Muscle of back (tissue), 13 donors: ENCODE measurements around the gene G2E3. TPM values are rescaled to one million over a fixed set of nuclear protein-coding genes. Genes with fewer than 3 reads are reported as not detected.
"Not testable (repeated sequence)": the region's sequence is repeated elsewhere in the genome, so short reads cannot be mapped to it uniquely, and the experiment has no call there.

Experiments used
- DNase-seq, 3 donors: peaks; one replicate each; pipeline versions ENCODE4 v3.0.0 to v3.0.0-alpha.2; 2013
- long read RNA-seq, 9 donors: transcript quantifications; one replicate each; lab custom pipeline, GENCODE V29; 2026
- polyA plus RNA-seq, 10 donors: library from polyadenylated mRNA; unstranded; fragments of 120-200 nt; gene quantifications; one replicate each; pipeline ENCODE4 v1.2.1, GENCODE V29; 2013; ENCODE audit not compliant: insufficient read length in 10 of 10

The G2E3 gene, protein sequence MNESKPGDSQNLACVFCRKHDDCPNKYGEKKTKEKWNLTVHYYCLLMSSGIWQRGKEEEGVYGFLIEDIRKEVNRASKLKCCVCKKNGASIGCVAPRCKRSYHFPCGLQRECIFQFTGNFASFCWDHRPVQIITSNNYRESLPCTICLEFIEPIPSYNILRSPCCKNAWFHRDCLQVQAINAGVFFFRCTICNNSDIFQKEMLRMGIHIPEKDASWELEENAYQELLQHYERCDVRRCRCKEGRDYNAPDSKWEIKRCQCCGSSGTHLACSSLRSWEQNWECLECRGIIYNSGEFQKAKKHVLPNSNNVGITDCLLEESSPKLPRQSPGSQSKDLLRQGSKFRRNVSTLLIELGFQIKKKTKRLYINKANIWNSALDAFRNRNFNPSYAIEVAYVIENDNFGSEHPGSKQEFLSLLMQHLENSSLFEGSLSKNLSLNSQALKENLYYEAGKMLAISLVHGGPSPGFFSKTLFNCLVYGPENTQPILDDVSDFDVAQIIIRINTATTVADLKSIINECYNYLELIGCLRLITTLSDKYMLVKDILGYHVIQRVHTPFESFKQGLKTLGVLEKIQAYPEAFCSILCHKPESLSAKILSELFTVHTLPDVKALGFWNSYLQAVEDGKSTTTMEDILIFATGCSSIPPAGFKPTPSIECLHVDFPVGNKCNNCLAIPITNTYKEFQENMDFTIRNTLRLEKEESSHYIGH
- 10 to 100 TPM; 12.3 to 26.9 (median 19.5) TPM for polyA plus RNA-seq
- long read RNA-seq, donor 1, full-length matches to known transcripts, result 4 of 4 reads
- long read RNA-seq, donor 1, partial matches to known transcripts, result 0 of 4 reads
- long read RNA-seq, donor 1, other reads (novel, unspliced or antisense), result 0 of 4 reads
- long read RNA-seq, donor 2, partial matches to known transcripts, result 11 of 11 reads
- long read RNA-seq, donor 2, other reads (novel, unspliced or antisense), result 0 of 11 reads
- long read RNA-seq, donor 3, result 0 reads
- long read RNA-seq, donor 4, full-length matches to known transcripts, result 4 of 4 reads
- long read RNA-seq, donor 4, partial matches to known transcripts, result 0 of 4 reads
- long read RNA-seq, donor 4, other reads (novel, unspliced or antisense), result 0 of 4 reads
- long read RNA-seq, donor 5, full-length matches to known transcripts, result 2 of 2 reads
- long read RNA-seq, donor 5, partial matches to known transcripts, result 0 of 2 reads
- long read RNA-seq, donor 5, other reads (novel, unspliced or antisense), result 0 of 2 reads
- long read RNA-seq, donor 6, full-length matches to known transcripts, result 6 of 6 reads
- long read RNA-seq, donor 6, partial matches to known transcripts, result 0 of 6 reads
- long read RNA-seq, donor 6, other reads (novel, unspliced or antisense), result 0 of 6 reads
- long read RNA-seq, donor 7, full-length matches to known transcripts, result 3 of 3 reads
- long read RNA-seq, donor 7, partial matches to known transcripts, result 0 of 3 reads
- long read RNA-seq, donor 7, other reads (novel, unspliced or antisense), result 0 of 3 reads
- long read RNA-seq, donor 8, result 0 reads
- long read RNA-seq, donor 9, result 0 reads

DNA sequence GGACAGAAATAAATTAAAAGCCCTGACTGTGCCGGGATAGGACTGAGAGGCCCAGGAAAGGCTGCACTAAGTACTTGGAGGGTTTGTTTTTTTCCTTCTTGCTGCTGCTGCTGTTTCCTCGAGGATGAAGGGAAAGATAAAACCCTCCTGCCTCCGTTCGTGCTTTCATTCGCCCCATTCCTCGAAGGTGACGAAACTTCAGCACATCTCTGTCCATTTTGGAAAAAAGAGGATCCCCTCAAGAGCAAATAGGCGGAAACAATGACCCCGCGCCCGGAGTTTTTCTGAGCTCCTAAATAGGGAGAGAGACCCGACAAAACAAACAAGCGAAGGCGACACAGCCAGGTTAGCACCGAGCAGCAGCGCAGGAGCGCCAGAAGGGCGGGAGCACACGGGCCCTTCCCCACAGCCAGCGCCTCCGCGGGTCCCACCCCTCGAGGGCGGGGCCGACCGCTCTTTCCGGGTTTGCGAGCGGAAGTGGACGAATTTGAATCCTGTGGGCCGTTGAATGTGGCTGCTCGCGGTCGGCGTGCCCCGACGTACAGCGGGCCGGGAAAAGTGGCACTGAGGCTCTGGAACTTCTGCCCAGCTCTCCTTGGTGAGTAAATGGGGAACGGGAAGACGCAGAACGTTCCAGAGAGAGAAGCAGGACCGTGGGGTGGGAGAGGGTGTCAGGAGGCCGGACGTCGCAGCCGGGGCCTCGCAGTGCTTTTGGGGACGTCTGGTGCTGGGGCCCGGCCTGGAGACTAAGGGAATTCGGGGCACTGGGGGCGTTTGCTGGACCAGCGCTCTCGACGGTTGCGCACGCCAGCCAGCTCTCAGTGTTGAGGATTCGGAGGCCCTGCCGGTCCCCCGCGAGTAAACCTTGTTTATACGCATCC, at the start of gene G2E3:
Gene G2E3, plus strand, starts transcription at position 484 of the 881 bp plus-strand sequence. CDS start 21,922 bp downstream, outside the sequence.
- peak; percentile 90 to 97 (median 94) for DNase-seq

DNA sequence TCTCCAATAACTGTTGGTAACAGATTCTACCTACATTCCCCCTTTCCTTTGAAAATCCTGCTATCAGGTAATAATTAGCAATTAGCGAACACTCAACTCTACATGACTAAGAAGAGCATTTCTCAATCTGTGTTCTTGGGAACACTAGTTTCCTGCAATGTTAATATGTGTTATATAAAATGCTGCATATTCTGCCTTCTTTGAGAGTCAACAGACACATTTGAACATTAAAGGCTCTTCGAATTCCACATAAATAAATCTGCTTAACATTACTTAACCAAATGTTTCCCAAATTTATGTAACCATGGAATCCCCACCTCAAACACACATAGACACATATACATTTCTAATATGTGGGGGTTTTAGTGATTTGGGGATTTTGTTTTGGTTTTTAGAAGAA, 41.2 kb upstream of the G2E3 start:
- no peak for DNase-seq

DNA sequence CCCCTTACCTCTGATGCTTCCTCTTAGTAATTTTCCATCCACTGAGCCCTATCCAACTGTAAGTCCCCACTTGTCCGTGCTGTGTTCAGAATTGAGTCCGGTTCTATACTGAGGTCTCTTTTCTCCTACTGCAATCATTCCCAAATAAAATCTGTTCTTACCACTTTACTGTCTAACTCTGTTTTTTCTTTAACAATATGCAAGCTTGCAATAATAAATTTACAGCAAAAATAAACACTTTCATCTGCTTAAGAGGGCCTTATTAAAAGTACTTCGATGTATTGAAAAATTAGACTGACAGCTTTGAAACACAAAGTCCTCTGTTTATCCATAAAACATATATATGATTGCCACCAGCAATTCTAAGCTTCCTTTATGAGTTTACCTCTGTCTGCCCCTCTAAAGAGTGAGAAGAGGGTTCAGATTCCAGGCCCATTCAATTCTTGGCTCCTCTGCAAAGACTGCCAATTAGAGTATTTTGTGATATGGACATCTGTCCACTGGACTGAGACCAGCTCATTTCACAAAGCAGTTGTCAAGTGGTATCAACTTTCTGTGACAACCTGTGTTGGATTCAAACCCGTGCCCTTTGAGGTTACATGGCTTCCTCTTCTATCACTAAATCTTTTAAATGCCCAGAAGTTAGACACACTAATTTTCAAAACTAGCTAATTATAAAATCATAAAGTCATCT, 39.9 kb upstream of the G2E3 start:
- DNase-seq, result no peak

DNA sequence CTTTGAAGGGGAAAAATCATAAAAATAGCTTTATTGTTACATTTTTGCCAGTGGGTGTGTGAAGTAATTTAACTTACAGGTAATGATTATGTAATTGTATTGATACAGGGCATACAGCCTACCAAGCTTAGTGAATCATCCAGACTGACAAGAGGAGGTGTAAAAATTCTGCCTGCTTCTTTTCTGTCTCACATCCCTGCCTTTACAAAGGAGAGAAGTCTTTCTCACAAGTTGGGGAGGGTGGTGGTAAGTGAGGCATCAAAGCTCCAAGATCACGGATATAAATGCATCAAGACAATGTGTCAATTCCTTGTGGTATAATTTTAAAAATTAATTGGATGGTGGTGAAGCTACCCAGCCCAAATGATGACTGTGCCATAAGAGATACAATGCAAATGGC, 39.0 kb upstream of the G2E3 start:
- no peak for DNase-seq

DNA sequence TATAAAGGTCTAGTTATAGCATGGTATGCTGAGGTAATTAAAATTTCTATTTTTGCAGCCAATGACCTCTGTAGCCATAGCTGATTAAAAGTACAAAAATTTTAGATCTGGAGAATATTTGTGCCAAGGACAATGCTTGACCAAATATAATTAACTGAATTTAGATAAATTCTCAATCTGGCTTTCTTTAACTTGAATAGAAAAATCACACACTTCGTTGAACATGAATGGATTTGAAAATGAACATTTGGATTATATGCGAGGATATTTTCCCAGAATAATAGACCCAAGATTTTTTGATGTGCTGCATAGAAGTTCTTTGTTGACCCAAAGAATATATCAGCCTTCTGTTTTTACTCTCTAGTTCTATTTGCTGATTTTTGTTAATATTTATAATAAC, 38.4 kb upstream of the G2E3 start:
- DNase-seq, result no peak

DNA sequence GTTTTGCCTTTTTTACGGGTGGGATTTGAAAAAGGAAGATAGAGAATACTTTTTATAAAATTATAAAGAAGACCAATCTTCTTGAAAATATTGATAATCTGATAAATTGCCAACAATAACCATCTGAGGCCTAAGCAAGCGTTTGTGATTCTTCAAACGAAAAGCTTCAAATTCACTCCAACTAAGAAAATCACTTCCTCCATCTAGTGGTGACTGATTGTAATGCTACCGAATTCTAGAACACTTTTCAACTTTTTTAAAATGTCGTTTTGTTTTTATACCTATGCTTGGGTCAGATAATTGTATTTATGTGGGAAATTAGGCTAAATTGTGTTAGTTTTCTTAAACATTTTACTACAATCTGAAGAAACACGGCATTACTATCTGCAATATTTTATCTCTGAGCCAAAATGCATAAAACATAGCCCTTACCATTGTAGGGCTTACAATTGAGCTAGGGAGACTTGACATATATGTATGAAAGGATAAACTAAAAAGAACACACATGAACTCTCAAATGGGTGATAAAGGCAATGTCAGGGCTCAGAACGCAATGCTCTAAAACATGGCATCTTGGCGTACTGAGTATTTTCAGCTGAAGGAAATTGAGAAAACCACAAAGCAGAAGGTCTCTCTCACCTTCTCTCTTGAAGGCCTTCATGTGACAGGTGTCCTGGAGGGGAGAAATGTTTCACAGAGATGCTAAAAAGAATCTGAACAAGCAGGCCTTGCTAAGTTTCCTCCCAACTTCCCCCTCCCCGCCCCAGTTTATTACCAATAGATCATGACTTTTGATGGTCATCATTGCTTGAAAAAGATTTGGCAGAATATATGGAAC, 36.8 kb upstream of the G2E3 start:
- DNase-seq, result peak; percentile 34 to 61 (median 40)

DNA sequence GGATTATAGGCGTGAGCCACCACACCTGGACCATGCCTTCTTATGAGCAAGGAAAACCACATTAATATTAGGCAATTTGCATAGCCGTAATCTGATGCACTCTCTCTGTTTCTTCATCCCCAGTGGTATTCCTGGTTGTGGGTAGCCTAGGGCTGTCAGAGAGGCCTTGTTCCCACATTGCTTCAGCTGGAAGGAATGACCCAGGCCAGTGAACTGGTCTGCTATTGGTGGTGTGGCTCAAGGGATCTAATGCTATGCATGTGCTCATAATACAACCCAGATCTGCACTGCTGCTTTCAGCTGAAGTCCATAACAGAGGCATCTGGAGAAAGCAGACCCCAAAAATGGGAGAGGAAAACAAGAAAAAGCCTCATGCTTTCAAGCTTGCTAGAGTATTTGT, 33.1 kb upstream of the G2E3 start:
- DNase-seq, result peak in 1 of 3 donors; percentile 9

DNA sequence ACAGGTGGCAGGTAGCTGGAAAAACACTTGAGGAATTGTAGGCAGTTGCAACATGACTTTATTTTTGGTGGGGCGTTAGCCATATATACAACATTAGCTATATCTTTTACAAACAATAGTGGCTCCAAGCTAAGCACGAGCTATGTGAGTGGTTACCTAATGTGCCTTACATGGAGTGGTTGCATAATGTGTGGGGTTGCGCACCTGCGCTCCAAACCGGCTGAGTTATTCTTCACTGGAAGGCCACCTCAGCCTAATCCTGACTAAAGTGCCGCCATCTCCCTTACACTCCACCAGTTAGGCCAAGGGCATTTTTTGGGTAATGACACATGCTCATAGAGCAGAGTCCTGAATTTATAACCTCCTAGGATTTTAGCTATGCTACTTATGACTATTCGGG, 31.8 kb upstream of the G2E3 start:
- DNase-seq, result no peak

DNA sequence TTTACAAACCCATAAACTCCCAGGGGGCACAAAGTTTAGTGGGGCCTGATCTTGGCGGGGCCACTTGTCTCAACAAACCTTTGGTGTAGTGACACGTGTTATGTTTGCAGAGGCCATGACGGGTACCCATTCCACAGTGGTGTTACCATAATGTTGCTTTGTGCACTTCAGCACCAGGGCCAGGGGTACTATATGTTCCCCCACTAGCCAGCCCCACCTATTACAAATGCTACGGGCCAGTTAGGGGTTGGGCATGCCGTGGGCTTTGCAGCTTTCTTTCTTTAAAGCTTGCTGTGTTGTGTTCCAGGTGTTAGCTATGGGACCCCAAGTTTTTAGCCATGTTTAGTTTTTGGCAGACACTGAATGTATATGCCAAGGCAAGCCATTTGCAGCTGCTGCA, 30.8 kb upstream of the G2E3 start:
- no peak for DNase-seq

DNA sequence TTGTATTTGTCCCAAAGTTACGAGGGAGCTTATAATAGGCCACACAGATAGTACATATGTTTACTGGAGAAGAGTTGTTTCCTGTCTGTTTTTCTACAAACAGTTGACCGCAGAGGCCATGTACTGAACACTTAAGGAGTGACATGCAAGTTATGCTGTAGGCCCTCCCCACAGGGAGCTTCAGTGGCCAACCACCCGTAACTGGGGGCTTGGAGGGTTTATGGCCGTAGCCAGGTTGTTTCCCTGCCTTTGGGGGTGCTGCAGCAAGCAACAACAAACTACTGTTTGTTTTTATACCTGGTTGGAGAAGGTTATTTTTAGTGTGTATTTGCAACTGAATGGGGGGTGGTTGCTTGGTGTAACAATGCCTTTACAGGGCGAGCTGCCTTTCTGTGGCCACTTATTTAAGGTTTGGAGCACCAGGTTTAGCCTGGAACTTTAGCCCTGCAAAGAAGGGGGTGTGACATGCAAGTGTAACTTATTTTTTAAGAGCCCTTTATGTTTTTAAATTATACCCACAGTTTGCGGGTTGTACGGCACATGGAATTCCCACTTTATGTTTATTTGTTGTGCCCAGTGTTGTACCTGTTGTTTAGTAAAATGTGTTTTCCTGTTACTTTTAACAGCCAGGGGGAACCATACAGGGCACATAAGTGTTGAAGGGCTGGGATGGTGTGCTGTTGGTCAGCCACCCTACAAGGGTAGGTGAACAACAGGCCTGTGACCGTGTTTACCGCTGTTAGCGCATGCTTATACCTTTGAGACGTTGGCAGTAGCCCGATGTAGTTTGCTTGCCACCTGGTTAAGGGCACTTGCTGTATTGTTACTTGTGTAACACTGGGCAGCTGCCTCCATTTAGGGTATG, 29.9 kb upstream of the G2E3 start:
- no peak for DNase-seq

DNA sequence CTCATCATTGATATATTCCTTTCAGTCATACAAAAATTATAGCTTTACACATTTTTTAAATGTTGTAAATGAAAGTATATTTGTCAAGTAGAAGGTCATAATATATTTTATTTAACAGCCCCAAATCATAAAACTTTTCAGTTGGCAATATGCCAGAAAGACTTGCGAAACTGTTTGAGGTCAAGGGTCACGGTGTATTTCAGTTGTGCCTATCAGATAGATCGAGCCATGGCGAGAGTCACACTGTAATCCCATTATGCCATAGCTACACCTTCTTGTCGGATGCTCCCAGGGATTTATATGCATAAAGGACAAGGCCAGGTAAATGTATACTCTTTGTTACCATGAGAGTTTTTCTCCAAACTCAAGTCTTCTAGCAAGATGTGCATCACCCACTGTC, 26.7 kb upstream of the G2E3 start:
- no peak for DNase-seq

DNA sequence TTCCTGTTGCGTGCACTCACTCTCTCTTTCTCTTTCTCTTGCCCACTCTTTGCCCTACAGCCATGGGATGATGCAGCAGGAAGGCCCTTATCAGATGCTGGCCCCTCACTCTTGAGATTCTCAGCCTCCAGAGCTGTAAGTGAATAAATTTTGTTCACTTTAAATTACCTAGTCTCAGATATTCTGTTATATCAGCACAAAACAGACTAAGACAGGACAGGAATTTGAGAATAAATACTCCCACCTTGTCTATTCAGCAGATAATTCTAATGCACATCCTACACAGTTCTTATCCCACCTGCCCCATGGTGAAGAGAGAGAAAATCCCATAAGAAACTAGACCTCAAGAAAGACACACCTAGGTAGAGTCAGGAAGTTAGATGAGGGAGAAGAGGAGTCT, 25.8 kb upstream of the G2E3 start:
- no peak for DNase-seq

DNA sequence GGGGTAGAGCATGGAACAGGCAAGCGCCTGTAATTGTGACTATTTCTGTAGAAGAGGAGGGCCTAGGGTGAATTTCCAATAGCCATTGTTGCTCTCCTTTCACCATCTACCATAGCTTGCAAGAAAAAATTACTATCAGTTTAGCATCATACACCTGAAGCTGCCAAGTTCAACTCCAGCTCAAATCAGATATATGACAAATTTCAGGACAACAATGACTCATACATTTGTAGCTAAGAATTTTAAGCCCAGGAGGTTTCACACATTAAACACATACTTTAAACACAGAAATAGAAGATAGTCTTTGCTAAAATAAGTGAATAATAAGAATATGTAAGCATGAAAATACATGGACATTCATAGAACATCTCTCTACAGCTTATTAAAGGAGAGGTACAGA, 17.6 kb upstream of the G2E3 start:
- DNase-seq, result no peak

DNA sequence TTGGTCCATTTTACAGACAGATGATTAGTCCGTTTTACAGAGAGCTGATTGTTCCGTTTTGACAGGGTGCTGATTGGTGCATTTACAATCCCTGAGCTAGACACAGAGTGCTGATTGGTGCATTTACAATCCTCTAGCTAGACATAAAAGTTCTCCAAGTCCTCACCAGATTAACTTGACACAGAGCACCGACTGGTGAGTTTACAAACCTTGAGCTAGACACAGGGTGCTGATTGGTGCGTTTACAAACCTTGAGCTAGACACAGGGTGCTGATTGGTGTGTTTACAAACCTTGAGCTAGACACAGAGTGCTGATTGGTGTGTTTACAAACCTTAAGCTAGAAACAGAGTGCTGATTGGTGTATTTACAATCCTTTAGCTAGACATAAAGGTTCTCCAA, 12.2 kb upstream of the G2E3 start:
- not testable (repeated sequence) for DNase-seq

DNA sequence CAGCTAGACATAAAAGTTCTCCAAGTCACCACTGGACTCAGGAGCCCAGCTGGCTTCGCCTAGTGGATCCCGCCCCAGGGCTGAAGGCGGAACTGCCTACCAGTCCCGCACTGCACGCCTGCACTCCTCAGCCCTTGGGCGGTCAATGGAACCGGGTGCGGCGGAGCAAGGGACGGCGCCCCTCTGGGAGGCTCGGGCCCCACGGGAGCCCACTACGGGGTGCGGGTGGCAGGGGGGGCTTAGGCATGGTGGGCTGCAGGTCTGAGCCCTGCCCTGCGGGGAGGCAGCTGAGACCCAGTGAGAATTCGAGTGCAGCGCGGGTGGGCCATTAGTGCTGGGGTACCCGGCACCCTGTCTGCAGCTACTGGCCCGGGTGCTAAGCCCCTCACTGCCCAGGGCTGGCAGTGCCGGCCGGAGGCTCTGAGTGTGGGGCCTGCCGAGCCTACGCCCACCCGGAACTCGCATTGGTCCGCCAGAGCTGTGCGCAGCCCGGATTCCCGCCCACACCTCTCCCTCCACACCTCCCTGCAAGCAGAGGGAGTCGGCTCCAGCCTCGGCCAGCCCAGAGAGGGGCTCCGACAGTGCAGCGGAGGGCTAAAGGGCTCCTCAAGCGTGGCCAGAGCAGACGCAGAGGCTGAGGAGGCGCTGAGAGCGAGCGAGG, 11.4 kb upstream of the G2E3 start:
- DNase-seq, result no peak

DNA sequence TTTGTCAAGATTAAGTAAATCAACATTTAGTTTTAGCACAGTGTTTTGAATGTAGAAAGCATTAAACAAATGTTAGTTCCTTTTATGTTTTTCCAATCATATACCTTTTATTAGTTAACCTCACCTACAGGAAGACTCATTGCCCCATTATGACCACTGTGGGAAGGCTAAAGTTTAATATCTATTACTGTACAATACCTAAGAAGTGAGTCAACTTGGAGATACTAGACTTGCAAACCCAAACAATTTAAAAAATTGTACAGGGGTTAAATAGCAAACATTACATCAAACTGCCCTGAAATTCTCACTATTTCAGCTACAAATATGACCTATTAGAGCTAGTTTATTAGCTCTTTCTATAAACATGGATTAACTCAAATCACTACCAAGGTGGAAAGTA, 8.6 kb upstream of the G2E3 start:
- no peak for DNase-seq

DNA sequence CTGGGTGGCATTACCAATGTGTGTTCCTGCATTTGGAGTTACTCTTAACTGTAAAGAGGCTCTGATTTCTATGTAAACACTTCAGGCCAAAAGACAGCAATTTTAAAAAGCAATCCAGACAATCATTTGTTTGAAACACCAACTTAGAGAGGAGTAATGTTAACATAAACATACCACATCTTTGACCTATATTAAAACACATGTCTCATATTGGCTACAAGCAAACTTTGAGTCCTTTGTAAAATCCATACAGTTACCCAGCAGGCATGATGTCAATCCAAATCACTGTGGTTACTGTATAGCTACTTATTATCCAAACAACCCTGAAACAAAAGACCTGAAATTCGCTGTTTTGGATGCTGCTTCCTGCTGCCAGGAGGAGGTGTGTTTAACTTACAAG, 7.5 kb upstream of the G2E3 start:
- DNase-seq, result no peak
